GM19463 (cell line): Measurements from ENCODE around the gene ZGLP1.

Source experiments
- ATAC-seq: cut with Tn5 transposase; IDR thresholded peaks from one replicate; pipeline ENCODE4 v1.9.1; 2021; ENCODE audit warnings: mild to moderate bottlenecking, moderate library complexity; ENCODE audit not compliant: unreplicated experiment

Gene ZGLP1

DNA sequence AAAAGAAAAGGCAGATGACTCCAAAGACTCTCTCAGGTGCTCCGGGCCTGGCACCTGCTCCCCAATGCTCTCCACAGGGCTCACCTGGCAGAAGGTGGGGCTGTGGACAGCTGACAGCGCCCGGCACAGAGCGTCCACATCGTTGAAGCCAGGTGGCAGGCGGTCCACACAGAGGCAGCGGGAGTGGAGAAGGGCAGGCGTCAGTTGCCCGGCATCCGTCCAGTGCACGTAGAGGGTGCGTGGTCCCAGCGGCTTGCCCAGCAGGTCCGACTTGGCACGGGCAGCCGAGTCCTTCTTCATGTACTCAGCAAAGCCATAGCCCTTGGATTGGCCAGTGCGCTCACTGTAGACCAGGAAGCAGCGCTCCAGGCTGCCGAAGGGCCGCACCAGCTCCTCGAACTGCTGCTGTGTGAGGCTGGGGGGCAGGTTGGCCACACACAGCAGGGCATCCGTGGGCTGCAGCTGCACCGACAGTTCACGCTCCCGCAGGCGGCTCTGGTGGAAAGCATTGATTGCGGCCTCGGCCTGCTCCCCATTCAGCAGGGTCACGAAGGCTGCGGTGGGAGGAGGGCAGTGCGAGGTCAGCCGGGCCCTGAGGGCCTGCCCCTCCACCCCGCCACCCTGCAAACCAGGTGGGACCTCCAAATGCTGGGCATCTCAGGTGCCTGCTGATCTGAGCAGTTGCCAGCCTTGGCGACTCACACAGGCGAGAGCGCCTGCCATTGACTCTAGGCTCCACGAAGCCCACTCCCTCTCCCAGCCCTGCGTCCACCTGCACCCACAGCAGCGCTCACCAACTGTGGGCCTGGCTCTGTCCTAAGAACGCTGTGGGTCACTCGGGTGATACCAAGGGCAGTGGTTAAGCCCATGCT lies 19.2 kb upstream of the ZGLP1 start:
- no peak for ATAC-seq

DNA sequence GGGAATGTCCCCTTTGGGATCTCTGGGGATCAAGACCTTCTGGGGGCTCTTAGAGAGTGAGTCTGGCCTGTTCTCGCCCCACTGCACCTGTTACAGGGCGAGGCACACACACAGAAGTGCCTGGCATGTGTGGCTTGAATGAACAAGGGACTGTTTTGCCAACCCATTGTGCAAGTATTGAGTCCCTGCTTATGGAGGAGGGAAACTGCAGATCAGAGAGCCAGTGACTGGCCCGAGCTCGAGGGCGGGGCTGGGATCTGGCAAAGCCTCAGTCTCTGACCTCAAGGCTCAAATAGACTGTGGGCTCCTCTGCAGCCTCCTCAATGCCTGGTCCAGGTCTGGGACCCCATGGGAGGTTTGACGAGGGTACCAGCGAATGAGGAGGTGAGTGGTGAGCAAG lies 18.2 kb upstream of the ZGLP1 start:
- ATAC-seq = no peak

DNA sequence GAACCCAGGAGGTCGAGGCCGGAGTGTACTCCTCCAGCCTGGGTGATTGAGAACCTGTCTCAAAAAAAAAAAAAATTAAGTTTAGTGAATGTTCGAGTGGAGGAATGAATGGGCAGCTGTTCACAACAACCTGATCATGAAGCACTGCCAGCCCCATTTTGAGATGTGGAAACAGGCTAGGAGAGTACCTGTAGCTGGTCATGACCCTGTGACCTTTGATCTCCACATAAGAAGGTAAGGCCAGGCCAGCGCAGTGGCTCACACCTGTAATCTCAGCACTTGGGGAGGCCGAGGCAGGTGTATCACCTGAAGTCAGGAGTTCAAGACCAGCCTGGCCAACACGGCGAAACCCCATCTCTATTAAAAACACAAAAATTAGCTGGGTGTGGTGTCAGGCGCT lies 16.1 kb upstream of the ZGLP1 start:
- ATAC-seq = no peak

DNA sequence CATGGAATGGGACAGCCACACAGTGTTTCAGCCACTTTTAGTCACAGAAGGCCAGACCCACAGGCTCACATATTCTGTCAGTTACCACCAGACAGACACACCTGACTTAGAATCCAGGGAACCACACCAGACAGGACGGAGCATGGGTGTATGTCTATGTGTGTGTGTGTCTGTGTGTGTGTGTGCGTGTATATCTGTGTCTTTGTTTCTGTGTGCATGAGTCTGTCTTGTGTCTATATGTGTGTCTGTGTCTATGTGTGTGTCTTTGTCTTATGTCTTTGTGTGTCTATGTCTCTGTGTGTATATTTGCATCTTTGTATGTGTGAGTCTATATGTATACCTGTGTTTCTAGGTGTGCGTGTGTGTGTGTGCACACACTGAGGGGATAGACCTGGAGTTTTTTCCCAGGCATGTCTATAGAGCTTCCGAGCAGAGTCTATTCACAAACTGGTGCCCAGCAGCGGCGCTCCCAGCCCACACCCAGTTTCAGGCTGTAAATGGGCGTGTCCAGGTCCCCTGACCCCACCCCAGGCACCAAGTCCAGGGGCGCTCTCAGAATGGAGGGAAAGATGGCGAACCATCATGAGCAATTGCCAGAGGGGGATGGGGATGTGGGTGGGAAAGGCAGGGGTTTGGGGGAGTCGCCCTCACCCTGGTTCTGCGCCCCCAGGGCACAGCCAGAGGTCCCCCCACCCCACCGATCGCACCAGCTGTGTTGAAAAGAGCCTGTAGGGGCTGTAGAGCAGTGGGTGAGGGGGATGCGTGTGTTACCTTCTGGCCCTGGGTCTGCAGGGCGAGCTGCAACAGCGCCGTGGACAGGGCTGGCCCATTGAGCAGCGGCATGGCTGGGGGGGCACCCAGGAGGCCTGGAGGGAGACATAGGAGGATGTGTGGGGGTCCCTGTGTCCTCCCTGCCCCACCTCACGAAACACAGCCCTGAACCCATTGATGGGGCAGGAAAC lies 12.5 kb upstream of the ZGLP1 start:
- ATAC-seq = no peak

DNA sequence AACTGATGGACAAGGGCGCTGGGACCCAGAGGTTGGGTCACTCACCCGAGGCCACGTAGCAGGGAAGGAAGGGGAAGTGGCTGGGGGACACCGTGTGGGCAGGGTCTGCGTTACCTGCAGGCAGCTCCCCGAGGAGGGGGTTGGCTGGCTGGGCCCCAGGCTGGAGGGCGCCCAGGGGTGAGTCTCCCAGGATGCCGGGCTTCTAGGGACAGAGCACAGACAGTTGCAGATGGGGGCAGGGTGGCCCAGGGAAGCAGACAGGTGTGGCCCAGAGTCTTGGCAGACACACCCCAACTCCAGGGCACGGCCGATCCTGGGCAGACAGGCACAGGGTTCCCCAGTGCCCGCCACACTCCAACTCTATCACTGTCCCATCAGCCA lies 11.8 kb upstream of the ZGLP1 start:
- no peak for ATAC-seq

DNA sequence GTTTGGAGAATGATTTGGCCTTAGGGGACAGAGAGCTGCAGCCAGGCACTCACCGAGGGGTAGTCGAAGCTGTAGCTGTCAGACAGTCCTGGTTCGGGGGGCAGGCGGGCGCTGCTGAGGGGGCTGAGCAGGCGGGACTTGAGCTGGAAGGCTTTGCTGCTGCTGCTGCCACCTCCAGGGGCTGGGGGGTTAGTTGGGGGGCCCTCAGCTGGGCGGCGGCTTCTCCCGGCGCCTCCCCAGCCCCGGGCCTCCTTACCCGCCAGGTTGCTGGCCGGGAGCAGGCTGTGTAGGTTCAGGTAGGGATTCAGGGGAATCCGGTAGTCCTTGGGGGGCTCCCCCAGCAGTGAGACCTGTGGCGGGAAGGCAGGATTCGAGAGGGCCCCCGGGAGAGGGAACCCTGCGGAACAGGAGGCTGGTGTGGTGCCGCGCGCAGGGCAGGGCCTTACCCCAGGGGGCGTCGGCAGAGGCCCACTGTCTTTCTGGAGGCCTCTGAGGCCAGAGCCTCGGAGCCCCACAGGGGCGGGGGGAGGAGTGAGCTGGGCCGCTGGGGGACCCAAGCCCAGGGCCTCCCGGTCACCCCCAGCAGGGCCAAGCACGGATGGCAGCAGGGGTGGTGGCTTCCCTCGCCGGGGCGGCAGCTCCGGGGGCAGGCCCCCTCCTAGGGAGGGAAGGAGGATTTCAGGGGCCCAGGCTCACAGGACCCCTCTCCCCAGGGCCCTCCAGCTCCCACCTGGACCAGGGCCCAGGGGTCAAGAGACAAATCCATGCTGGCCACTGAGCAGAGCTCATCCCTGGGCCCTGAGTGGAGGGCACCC lies 11.2 kb upstream of the ZGLP1 start:
- no peak for ATAC-seq

DNA sequence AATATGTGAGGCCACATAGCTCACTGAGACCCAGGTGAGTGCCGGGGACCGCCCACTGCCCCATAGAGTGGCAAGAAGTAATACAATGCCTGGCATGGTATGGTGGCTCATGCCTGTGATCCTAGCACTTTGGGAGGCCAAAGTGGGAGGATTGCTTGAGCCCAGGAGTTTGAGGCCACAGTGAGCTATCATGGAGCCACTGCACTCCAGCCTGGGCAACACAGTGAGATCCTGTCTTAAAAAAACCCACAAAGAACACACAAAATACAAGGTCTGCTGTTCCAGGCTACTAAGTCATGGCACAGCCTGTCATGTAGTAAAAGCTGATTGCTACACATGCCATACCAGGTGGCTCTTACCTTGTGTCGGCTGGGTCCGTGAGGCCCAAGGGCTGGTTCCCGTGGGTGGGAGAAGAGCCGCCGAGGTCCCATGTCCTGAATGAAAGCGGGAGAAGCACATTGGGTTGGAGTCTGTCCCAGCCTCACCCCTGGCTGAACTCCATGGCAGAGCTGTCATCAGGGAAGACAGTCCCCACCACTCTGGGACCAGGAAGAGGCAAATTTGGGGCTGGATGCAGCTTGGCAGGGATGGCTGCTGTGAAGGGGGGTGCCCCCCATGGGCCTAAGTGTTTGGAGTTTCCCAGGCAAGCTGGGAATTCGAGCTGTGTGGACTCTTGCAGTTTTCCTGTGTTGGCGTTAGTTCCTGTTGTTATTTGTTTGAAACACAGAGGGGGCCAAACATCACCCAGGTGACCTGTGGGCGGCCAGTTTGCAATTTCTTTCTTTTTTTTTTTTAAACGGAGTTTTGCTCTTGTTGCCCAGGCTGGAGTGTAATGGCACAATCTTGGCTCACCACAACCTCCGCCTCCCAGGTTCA lies 9.4 kb upstream of the ZGLP1 start:
- no peak for ATAC-seq

DNA sequence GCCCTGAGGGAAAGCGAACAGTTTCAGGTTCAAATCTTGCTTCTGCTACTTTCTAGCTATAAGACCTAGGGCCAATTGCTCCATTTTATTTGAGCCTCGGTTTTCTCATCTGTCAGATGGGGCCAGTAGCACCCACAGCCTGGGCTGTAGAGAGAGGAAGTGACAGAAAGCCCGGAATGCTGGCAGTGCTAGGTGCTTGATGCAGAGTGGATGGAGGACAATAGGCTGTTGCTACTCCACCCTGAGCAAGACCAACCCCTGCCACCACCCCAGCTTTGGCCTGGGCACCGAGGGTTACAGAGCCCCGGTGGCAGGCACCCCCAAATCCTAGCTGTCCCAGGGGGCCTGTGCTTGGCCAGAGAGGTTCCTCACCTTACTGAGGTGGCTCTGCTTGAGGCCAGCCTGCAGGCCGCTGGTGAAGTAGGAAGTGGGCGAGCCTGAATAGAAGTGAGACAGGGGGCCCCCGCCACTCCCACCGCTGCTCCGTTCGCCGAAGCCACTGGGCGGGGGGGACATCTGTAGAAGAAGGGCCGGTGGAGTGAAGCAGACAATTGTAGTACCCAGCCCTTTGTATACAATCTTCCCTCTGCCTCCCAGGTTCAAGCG lies 8.3 kb upstream of the ZGLP1 start:
- no peak for ATAC-seq

DNA sequence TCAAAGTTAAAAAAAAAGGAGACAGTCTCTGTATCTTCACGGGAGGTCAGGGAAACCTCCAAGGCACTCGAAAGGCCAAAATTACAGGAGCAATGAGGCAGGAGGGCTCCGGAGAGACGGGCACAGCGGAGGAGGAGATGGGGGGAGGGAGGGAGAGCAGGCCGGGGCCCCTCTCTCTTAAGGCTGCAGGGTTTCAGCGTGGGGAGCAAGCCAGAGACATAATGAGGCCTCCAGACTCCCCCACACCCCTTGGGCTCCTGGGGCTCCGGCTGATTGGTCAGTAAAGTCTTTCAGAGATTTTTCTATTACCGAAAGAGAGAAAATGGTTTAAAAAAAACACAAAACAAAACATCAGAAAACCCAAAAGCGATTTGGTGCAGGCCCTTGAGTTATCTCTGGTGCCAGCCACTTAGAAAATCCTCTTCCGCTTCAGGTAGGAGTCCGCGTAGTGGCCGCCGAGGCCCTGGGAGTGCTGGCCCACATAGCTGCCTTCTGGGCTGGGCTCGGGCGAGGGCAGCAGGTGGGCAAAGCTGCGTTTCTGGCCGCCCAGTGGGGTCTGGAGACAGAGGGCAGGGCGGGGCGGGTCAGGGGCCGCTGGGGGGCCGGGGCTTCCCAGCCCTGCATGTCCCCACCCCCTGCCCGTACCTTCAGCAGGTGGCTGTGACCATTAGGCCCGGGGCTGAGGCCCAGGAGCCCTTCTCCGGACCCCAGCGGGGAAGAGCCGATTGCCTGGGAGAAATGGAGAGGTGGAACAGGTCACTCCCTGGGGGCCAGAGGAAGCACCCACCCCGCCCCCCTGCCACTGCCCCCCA lies 7.6 kb upstream of the ZGLP1 start:
- no peak for ATAC-seq

DNA sequence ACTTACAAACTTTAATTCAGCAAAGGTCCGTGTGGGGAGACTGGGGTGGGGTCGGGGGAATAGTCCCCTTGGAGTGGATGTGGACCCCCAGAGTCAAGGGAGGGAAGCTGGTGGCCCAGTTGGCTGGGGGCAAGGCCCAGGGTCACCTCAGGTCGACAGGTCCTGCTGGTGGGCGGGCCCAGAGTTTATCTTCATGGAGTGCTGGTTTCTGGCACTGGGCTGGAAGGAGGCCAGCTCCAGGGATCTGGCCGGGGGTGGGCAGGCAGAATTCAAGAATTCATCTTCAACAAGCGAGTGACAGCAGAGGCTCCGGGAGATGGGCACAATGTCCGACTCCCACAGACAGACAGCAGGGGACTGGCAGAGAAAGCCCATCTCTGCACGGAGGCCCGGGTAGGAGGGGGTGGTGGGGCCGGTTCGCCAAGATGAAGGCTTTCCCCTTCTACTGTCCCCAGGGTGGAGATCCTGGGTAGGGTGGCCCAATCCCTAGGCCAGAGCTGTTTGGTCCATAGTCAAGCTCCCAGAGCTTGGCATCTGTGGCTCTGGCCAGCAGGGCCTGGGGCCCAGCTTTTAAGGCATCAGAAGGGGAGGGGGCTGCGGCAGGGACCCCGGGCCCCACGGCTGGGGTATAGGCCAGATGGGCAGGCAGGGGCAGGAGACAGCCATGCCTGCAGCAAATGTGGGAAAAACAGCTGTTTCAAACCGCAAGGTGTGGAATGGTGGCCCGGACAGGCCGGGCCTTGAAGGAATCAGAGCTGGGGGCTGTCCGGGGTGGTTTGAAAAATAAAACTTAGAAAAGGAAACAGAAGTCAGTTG lies 6.8 kb upstream of the ZGLP1 start:
- no peak for ATAC-seq

DNA sequence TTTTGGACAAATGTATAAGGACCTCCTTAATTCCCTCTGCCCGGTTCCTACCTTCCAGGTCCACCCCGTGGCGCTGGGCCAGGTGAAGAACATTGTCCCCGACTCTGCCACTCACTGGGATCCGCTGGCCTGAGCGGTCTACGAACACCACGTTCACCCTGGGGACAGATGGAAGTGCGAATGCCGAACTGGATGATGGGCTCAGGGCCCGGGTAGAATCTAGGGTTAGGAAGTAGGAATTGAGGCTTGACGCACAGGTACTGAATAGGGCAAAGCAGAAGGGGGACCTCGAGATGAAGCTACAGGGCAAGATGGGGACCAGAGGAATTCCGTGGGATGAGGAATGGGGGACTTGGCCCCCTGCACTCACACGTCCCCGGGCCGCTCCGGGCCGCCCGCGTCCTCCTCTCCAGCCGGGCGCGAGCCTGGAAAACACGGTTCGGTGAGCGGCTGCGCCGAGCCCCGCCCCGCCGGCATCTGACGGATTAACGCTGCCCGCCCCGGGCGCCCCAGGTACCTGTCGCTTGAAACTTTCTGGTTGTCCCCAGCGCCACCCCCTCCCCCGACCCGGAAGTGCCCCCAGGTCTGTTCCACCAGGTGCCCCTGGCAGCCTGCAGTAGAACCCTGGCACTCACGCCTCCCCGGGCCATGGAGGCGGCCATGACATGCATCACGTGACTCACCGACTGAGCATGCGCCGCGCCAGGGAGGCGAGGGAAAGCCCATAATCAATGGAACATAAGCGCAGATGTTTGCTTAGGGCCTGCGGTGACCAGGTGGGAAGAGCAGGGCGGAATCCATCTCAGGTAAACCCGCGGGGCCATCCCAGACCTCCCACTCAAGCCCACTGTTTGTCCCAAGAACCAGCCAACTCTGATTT lies 6.0 kb upstream of the ZGLP1 start, which contains the start of gene FDX2:
Gene FDX2 (minus strand): TSS at position 681 of the 880 bp plus-strand sequence. CDS start 19 bp downstream, at position 662.
- ATAC-seq = no peak

DNA sequence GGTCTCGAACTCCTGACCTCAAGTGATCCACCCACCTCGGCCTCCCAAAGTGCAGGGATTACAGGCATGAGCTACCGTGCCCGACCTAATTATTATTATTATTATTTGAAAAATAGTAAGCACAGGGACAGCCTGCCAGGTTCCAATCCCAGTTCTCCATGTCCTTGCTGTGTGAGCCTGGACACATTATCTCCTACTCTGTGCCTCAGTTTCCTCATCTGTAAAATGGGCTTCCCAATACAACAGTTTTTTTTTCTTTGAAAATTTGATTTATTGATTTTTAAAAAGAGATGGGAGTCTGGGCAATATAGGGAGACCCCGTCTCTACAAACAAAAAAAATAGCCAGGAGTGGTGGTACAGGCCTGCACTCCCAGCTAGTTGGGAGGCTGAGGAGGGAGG lies 3.3 kb downstream of the ZGLP1 start:
- no peak for ATAC-seq

DNA sequence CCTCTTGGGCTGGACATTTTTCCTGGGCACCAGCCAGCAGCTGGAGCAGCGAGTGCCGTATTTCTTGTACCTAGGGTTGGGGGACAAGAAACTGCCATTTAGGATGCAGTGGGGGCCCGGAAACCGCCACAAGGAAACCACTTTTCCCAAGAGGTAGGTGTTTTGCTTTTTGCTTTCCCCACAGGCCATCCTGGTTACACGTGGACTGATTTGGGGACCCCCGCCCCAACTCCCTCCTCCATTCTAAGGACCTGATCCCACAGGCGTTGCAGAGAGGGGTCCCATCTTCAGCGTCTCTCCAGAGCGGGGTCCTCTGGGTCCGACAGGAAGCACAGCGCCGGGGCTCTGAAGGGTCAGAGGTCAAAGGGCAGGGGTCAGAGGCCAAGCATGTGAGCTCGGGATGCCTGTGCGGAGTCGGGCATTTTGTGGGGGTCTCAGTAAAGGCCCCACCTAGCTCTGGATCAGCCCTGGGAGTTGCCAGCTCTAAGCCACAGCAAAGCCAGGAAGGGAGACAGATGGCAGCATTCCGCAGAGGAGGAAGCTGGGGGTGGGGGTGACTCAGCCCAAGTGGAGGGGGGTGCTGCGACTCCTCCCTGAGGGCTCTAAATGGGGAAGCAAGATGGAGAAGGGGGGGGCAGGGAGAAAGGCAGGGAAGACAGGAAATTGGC lies 4.3 kb downstream of the ZGLP1 start:
- ATAC-seq = no peak

DNA sequence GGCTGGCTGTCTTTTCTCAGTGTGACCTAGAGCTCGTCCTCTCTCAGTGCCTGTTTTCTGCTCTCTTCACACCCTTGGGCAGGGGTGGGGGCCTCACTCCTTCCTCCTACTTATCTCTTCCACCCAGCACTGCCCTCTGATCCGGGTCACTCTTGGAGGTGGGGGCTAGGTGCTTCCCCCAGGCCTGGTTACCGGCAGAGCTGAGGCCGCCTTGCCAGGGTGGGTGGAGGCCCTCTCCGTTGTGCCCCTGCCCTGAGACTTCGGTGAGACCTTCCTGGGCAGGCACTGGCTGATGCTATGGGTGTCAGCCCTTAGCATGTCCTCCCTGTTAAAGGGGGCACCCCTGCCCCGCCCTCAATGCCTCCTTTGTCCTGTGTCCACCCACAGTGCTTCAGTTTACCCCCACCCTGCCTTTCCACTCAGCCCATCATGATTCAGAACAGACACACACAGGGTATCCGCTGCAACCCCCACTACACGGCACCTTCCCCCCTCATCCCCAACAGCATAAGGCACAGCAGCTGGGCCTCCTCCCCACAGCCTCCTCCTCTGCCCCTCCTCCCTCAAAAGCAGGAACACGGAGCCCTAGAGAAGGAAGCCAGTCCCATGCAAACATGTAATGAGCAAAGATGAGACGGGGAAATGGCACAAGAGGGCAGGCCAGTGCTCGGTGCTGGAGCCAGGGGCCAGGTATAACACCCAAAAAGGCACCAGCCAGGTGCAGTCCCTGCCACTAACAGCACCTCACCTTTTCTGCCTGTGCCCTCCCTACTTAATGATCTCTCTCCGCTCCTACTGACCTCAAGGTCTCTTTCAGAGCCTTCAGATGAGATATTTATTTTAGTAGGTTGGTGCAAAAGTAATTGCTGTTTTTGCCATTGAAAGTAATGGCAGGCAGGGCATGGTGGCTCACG lies 9.8 kb downstream of the ZGLP1 start:
- no peak for ATAC-seq

DNA sequence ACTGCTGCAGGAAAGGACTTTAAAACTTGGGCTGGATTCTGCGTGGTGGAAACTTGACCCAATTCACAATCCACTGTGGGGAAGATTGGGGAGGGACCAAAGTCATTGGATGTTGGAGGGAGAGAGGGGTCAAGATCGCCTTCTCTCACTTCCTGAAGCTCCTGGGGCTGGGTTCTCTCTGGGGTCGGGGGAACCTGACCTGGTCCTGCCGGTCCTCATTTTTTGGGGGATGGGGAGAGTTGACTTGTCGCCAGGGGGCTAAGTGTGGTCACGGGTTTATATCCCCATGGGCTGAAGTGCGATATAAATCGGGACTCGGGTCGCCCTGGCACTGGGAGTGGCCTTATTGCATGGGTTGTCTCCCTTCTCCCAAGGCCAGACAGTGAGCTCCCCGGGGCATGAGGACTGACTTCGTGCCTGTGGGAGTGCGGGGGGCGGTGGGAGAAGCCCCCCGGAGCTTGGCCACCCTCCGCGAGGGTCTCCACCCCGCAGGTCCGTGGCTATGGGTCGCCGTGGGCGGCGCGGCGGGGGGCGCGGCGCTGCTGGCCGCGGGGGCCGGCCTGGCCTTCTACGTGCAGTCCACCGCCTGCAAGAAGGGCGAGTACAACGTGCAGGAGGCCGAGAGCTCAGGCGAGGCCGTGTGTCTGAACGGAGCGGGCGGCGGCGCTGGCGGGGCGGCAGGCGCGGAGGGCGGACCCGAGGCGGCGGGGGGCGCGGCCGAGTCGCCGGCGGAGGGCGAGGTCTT lies 13.6 kb downstream of the ZGLP1 start:
- ATAC-seq = no peak
